ENCODE measurements around the gene NSF. TPM values are rescaled to one million over a fixed set of nuclear protein-coding genes. Genes with fewer than 3 reads are reported as not detected.

NSF gene
- total and polyA plus RNA-seq, 2 experiments from 2014 or later: 18.6 to 29.0 TPM

DNA sequence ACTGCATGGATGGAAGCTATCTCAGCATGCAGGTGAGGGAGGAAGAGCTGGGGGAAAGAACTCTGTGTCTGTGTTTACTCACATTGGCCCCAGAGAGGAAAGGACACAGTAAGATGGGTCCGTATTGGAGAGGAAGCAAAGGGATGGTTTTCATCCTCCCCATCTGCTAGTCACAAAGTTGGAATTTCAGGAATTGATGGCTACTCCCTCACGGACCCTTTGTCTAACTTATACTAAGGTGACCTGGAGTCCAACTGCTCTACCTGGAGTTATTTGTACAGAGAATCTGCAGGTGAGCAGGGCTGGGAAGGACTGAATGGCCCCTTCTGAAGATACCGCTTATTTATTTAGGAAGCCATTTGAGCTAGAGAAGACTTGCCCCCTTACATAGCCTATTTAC lies 172.9 kb downstream of the NSF start:
- TF ChIP-seq, protein P1, sequence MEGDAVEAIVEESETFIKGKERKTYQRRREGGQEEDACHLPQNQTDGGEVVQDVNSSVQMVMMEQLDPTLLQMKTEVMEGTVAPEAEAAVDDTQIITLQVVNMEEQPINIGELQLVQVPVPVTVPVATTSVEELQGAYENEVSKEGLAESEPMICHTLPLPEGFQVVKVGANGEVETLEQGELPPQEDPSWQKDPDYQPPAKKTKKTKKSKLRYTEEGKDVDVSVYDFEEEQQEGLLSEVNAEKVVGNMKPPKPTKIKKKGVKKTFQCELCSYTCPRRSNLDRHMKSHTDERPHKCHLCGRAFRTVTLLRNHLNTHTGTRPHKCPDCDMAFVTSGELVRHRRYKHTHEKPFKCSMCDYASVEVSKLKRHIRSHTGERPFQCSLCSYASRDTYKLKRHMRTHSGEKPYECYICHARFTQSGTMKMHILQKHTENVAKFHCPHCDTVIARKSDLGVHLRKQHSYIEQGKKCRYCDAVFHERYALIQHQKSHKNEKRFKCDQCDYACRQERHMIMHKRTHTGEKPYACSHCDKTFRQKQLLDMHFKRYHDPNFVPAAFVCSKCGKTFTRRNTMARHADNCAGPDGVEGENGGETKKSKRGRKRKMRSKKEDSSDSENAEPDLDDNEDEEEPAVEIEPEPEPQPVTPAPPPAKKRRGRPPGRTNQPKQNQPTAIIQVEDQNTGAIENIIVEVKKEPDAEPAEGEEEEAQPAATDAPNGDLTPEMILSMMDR (IDR thresholded peaks at IDR 0.05; ENCODE audit: low read depth, low read length): no peak
- Histone ChIP-seq H3K27me3 (no peaks in the 10 kb centered on the region), H3K4me1 (ENCODE audit: low read depth) (no peaks in the 10 kb centered on the region), H3K4me3 (no peak overlapping the region), H3K27ac (no peak overlapping the region), H3K9me3 (ENCODE audit: low read depth) (no peaks in the 10 kb centered on the region), H3K36me3 (no peaks in the 10 kb centered on the region)
- no peak for DNase-seq (ENCODE audit: low read depth in 1 of 2, low spot score in 1 of 2)

DNA sequence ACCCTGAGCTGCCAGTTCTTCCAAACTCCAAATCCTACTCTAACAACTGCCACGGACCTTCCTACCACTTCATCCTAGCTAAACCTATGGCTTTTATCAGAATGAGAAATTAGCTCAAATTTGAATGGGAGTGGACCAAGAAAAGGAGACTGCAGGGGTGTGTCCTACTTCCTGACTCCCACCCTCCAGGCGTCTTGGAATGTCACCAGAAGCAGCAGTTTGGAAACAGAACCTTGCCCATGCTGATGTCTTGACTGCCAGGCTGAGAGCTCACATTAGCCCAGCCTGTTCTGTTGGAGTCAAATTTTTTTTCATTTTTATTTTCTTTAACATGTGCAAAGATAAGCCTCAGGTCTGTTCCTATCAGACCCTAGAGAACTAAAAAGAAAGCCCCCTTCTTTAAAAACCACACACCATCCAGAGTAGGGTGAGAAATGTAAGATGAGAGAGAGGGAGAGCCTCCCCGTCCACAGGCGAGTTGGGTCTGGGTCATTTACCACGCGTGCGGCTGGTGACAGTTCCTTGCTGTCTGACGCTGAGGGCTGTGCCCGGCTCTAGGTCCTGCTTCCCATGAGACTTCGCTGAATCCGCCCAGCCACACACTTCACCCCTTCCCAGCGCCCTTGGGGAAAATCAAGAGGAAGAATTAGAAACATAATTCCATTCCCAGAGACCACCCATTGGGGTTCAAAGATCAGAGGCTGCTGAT lies 173.7 kb downstream of the NSF start:
- H3K9me3 ChIP-seq (ENCODE audit: low read depth): no peaks in the 10 kb centered on the region
- H3K36me3 ChIP-seq: no peaks in the 10 kb centered on the region
- no peaks in the 10 kb centered on the region for H3K4me1 ChIP-seq (ENCODE audit: low read depth)
- no peak overlapping the region for H3K4me3 ChIP-seq
- no peaks in the 10 kb centered on the region for H3K27me3 ChIP-seq
- DNase-seq (ENCODE audit: low read depth in 1 of 2, low spot score in 1 of 2): no peak
- H3K27ac ChIP-seq: no peak overlapping the region
- TF ChIP-seq, protein P1 (IDR thresholded peaks at IDR 0.05; ENCODE audit: low read depth, low read length): no peak

DNA sequence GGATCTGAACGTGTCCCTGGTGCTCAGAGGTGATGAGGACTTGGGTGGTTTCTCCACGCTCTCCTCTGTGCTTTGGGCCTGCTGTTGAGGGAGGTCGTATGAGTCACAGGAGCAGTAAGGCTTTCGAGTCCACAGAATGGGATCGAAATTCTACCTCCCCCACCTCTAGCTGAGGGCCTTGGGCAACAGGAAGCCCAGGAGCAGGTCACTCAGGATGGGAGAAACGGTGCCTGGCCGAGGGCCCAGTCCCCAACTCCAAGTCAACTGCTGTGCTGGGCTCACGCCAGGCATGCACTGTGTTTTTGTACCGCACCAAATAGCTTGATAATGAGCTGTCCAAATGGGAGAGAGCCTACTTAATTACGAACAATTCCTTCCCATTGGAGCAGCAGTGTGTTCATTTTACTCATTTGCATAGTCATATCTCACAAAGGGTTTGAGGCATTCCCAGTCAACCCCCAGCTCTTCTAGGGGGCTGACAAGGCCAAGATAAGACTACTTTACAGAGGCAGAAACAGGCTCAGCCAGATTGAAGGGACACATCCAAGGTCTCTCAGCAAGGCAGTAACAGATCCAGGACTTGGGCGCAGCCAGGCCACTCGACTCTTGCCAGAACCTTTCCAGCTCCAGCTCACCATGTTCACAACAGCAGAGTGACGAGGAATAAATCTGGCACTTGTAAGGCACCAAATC lies 174.4 kb downstream of the NSF start:
- Histone ChIP-seq H3K4me1 (ENCODE audit: low read depth) (no peaks in the 10 kb centered on the region), H3K9me3 (ENCODE audit: low read depth) (no peaks in the 10 kb centered on the region), H3K4me3 (no peak overlapping the region), H3K27ac (no peak overlapping the region), H3K27me3 (no peaks in the 10 kb centered on the region), H3K36me3 (no peaks in the 10 kb centered on the region)
- DNase-seq (ENCODE audit: low read depth in 1 of 2, low spot score in 1 of 2): peak in 1 of 2 donors; percentile 91
- TF ChIP-seq, protein P1 (IDR thresholded peaks at IDR 0.05; ENCODE audit: low read depth, low read length): no peak

DNA sequence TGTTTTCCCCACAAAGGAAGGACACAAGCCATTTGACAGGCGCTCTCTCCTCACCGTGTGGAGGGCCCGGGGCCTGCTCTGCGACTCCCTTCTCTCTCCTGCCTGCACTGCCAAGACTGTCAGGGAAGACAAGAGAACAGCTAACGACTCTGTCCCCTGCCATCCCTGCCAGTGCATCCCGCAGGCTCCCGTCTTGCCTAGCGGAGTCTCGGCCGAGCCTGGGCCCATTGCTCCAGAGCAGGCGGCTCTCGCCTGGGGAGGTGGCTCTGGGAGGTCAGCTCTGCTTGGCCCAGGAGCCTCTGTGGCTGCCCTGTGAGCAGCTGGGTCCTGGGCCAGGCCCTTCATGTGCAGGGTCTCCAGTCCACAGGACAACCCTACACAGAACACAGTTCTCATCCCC lies 175.0 kb downstream of the NSF start:
- H3K36me3 ChIP-seq: no peaks in the 10 kb centered on the region
- H3K4me3 ChIP-seq: no peak overlapping the region
- H3K9me3 ChIP-seq (ENCODE audit: low read depth): no peaks in the 10 kb centered on the region
- DNase-seq (ENCODE audit: low read depth in 1 of 2, low spot score in 1 of 2): no peak
- no peaks in the 10 kb centered on the region for H3K4me1 ChIP-seq (ENCODE audit: low read depth)
- TF ChIP-seq, protein P1 (IDR thresholded peaks at IDR 0.05; ENCODE audit: low read depth, low read length): no peak
- H3K27ac ChIP-seq: no peak overlapping the region
- H3K27me3 ChIP-seq: no peaks in the 10 kb centered on the region

DNA sequence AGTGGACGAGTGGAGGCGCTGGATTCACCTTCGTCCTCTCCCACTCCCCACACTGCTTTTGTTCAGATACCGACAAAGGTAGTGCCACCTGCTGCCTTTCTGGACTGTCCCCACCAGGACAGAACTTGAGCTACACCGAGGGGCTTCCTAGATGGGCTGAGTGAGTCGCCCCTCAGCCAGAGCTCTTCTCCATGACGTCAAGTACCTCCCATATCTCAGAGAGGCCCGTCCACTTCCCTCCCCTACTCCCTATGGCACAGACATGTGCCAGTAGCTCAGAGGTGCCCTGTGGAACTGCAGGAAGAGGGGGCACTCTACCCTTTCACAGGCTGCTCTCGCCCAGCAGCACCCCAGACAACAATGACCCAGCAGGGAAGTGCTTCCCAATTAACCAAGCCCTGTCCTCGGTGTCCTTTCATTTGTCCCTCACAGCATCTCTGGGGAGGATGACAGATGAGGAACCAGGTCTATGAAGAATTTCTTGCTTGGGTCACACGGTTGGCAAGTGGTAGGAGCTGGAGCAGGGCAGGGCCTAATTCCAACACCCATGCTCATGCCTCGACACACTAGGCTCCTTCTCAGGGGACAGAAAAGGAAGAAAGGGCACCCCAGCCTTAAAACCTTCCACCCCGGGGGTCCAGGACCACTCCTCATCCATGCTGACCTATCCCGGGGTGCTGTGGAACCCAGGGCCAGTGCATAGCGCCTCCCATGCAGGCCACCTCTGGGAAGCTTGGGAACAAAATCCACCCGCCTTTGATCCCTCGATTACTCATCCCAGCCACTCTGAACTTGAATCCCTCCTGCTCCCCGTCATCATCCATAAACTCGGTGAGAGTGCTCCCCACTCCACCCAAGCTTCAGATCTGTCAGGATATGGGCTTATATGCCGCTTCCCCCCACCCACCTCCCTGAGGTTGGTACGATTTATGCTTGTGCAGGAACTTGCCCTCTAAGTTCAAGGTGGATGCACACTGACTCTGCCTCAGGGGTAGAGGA lies 176.3 kb downstream of the NSF start:
- H3K36me3 ChIP-seq: no peaks in the 10 kb centered on the region

More for the DNA sequence above, 176.3 kb downstream of the NSF start:
- H3K27ac ChIP-seq: no peak overlapping the region
- no peak for DNase-seq (ENCODE audit: low read depth in 1 of 2, low spot score in 1 of 2)
- H3K9me3 ChIP-seq (ENCODE audit: low read depth): no peaks in the 10 kb centered on the region
- H3K4me1 ChIP-seq (ENCODE audit: low read depth): no peaks in the 10 kb centered on the region
- TF ChIP-seq, protein P1 (IDR thresholded peaks at IDR 0.05; ENCODE audit: low read depth, low read length): no peak
- no peak overlapping the region for H3K4me3 ChIP-seq
- no peaks in the 10 kb centered on the region for H3K27me3 ChIP-seq

All from cardiac muscle cell (in vitro differentiated cells and primary cell).